ENCODE data around the gene C1R.

- TF ChIP-seq, protein P1, sequence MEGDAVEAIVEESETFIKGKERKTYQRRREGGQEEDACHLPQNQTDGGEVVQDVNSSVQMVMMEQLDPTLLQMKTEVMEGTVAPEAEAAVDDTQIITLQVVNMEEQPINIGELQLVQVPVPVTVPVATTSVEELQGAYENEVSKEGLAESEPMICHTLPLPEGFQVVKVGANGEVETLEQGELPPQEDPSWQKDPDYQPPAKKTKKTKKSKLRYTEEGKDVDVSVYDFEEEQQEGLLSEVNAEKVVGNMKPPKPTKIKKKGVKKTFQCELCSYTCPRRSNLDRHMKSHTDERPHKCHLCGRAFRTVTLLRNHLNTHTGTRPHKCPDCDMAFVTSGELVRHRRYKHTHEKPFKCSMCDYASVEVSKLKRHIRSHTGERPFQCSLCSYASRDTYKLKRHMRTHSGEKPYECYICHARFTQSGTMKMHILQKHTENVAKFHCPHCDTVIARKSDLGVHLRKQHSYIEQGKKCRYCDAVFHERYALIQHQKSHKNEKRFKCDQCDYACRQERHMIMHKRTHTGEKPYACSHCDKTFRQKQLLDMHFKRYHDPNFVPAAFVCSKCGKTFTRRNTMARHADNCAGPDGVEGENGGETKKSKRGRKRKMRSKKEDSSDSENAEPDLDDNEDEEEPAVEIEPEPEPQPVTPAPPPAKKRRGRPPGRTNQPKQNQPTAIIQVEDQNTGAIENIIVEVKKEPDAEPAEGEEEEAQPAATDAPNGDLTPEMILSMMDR (IDR thresholded peaks at IDR 0.05; ENCODE audit: low read depth, low read length) = no peak
- no peak for TF ChIP-seq EZH2phosphoT487 (IDR thresholded peaks at IDR 0.05; ENCODE audit: low read depth)
Observed at GRCh38 chr12:7123806-7124522, 31.7 kb upstream of the C1R start.
